GM19240 (cell line): ENCODE results near the gene LRP5.

Experiments used
- DNase-seq: peaks from one replicate; pipeline ENCODE4 v3.0.0; 2011; ENCODE audit warnings: low spot score; ENCODE audit not compliant: insufficient read length

LRP5 gene

GRCh38 chr11:68369756-68370155 lies 57.4 kb downstream of the LRP5 start:
- DNase-seq = no peak

- DNase-seq = peak; percentile 99
These were observed 58.1 kb downstream of the LRP5 start for GRCh38 chr11:68370211-68371111.

DNA sequence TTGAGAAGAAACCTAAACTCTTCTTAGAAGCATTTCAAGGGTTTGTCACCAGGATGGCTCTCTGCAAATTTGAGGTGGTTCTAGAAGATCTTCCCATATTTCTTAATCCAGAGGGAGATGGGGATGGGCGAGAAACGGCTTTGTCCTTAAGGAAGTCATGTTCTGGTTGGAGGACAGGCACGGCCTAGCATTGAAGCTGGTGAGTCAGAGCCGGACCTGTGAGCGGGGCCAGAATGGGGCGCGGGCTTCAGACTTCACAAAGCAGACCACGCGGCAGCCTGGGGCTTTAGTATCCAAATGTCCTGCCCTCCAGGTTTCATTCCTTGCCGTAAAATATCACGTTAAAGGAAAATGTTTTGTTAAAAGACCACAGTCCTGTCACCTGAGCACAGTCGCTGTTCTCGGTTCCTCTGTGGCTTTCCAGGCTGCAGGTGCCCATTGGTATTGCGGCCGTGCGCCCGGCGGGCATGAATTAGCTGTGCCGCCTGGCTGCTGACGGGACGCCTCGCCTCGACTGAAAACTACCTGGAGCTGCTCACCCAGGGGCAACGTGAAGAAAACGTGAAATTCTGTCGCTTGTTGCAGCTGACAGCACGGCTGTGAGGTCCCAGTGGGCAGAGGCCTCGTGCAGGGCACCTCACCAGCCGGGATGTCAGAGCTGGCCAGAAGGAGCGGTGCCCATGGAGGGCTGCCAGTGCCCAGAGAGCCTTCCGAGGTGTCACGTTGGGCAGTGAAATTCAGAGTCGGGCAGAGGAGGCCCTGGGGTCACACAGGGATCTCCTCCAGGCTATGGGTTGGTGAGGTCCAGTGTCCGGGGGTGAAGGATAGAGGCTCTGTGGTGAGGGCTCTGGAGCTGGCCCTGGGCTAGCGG lies 59.0 kb downstream of the LRP5 start:
- DNase-seq = no peak

DNA sequence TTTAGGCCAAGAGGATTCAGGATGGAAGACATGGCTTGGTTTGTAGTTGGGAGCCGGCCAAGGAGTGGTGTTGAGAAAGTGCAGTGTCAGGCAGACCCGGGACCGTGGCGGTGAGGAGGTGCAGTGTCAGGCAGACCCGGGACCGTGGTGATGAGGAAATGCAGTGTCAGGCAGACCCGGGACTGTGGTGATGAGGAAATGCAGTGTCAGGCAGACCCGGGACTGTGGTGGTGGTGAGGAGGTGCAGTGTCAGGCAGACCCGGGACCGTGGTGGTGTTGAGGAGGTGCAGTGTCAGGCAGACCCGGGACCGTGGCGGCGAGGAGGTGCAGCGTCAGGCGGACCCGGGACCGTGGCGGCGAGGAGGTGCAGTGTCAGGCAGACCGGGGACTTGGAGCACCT lies 59.7 kb downstream of the LRP5 start:
- no peak for DNase-seq

DNA sequence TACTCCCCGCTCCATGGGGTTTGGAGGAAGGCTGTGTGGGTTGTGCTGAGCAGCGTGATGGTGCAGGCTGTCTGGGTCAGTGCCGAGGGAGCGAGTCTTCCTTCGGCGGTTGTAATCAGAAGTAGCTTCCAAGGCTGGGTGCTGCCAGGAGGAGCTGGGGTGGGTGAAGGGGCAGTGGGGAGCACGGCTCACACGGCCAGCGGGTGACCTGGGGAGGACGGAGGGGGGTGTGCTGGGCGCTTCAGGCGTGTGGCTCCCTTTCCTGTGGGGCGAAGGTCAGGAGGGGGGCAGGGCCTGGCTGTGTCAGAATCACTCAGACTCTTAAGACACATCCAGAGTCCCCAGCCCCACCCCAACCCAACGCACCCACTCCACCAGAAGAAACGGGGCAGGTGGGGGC lies 60.2 kb downstream of the LRP5 start:
- no peak for DNase-seq

GRCh38 chr11:68373189-68373814 lies 60.9 kb downstream of the LRP5 start:
- no peak for DNase-seq

- no peak for DNase-seq
These were observed 61.6 kb downstream of the LRP5 start for GRCh38 chr11:68373815-68374501.

- no peak for DNase-seq
These were observed 62.1 kb downstream of the LRP5 start for GRCh38 chr11:68374531-68374930.

DNA sequence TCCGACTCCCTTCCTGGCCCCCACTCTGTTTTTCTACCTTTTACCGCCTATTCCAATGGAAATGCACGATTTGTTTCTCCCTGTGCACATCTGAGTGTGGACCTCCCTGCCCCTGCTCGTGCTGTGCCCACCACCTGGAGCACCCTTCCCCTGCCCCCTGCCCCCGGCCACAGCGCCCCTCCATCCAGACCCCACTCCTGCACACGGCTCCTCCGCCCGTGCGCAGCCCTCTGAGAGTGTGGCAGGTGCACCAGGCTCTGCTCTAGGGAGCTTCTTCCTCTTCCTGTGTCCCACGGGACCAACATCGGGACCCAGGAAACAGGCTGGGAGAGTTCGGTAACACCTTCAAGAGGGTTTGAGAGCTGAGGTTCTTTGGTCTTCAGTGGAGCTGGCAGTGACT lies 62.9 kb downstream of the LRP5 start:
- no peak for DNase-seq

DNA sequence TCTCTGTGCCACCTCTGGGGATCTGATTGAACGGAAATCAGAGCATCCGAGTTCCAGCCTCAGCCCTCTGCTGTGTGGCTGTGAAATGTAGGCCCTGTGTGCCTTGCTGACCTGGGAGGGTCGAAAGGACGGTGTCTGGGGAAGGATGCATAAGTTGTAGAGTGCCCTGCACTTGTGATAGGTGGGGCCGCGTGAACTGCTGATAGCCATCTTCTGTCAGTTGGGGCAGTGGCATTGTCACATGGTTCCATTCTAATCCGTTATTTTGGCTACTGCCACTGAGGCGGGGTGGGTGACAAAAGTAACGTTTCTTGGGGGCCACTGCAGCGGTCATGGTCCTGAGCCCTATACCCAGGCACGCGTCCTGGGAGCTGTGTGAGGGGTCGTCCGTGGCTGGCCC lies 63.4 kb downstream of the LRP5 start:
- no peak for DNase-seq

DNA sequence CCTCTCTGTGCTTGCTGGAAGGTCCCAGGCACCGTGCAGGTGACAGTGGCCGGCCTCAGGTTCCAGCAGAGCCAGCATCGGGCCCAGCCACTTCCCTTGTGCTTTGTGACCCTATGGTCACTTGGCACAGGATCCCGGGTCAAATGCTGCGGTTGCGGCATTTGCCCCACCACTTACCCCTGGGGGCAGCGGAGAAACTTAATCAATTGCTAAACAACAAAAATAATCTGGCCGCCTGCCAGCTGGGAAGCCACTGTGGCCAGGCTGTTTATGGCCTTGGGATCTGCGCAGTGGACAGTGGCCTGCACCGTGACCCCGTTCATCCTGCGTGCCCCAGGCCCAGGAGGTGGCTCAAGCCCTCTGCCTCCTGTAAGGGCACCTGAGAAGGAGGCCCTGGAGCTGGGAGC lies 65.0 kb downstream of the LRP5 start:
- no peak for DNase-seq

- DNase-seq = no peak
These were observed 66.8 kb downstream of the LRP5 start for GRCh38 chr11:68379206-68379605.

GRCh38 chr11:68380786-68381622 lies 68.6 kb downstream of the LRP5 start:
- DNase-seq = no peak

GRCh38 chr11:68381716-68382115 lies 69.3 kb downstream of the LRP5 start:
- DNase-seq = no peak

DNA sequence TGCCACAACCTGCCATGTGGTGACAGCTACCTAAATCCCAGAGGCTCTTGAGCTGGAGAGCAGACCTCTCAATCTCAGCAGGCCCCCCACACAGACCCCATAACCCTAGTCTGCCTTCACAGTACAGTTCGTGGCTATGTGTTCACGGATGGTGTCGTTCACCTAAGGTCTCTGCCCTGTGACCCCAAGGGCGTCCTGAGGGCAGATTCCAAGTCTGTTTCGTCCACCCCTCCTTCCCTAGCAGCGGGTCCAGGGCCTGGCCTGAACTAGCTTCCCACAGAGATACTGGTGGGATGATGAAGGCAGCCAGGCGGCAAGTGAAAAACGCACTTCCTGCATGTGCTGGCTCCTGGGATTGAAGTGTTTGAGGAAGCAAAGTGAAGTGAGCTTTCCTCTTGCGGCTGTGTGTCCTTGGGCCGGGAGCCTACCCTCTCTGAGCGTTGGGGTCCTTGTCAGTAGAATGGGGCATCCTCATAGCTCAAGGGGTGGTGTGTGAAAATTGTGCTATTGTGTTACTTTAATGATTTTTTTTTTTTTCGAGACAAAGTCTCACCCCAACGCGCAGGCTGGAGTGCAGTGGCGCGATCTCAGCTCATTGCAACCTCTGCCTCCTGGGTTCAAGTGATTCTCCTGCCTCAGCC lies 70.1 kb downstream of the LRP5 start:
- DNase-seq = no peak

GRCh38 chr11:68383976-68384501 lies 71.6 kb downstream of the LRP5 start:
- no peak for DNase-seq

DNA sequence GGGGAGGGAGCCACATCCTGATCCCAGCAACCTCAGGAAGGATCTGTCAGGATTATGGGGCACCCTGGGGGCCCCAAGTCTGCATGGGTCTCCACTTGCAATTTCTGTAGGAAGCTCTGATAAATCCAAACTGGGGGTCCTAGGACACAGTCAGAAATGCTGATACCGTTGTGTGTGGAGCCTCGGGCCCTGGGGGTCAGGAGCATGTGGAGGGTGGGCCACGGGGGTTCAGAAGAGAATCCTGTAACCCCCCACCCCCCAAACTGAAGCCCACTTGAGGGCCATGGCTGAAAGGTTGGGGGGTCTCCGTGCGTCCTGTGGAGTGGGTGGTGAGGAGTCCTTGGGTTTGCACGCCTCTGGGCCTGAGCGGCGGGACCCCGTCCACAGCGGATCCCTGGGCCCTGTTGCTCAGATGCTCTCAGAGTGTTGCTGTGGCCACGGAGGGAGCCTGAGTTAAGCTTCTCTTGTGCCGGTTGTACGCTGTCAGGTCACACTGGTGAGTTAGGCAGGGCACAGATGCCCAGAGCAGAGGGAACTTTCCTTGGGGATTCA lies 72.2 kb downstream of the LRP5 start:
- DNase-seq = no peak

GRCh38 chr11:68385128-68385527 lies 72.7 kb downstream of the LRP5 start:
- no peak for DNase-seq

GRCh38 chr11:68386331-68386978 lies 74.1 kb downstream of the LRP5 start:
- DNase-seq = no peak
